ENCODE measurements around the gene MIER2. TPM values are rescaled to one million over a fixed set of nuclear protein-coding genes. Genes with fewer than 3 reads are reported as not detected.

The MIER2 gene
- total and polyA plus RNA-seq, 2 donors: 8.7 to 24.9 TPM

- Histone ChIP-seq H3K27ac (ENCODE audit: low read depth in 1 of 2, low read length in 1 of 2) (no peak overlapping the region), H3K27me3 (ENCODE audit: control insufficient read depth in 2 of 2, insufficient read depth in 1 of 2, low read length in 1 of 2) (no peaks in the 10 kb centered on the region), H3K4me1 (ENCODE audit: control insufficient read depth in 2 of 2, insufficient read depth in 2 of 2, low read length in 2 of 2) (no peaks in the 10 kb centered on the region), H3K4me3 (ENCODE audit: low read length in 2 of 2) (no peak overlapping the region), H3K36me3 (ENCODE audit: control insufficient read depth in 2 of 2, insufficient read depth in 2 of 2, low read length in 1 of 2) (peaks cover 39 to 74% of the 10 kb centered on the region in 2 donors), H3K9me3 (ENCODE audit: control insufficient read depth in 2 of 2, insufficient read depth in 1 of 2, low read length in 1 of 2) (no peaks in the 10 kb centered on the region)
- no peak for DNase-seq (ENCODE audit: low read depth in 6 of 9, low spot score in 9 of 9)
- whole genome bisulfite sequencing: 98% methylated on average over 48 of the region's 48 CpGs
These were observed 36.0 kb downstream of the MIER2 start for GRCh38 chr19:308471-309205.

- WGBS: 96% methylated on average over 21 of the region's 21 CpGs
- Histone ChIP-seq H3K4me3 (ENCODE audit: low read length in 2 of 2) (no peak overlapping the region), H3K27ac (ENCODE audit: low read depth in 1 of 2, low read length in 1 of 2) (no peak overlapping the region)
These were observed 36.7 kb downstream of the MIER2 start for GRCh38 chr19:307793-308420.

GRCh38 chr19:307111-307531 lies 37.5 kb downstream of the MIER2 start:
- Histone ChIP-seq H3K9me3 (ENCODE audit: control insufficient read depth in 2 of 2, insufficient read depth in 1 of 2, low read length in 1 of 2) (no peaks in the 10 kb centered on the region), H3K27me3 (ENCODE audit: control insufficient read depth in 2 of 2, insufficient read depth in 1 of 2, low read length in 1 of 2) (no peaks in the 10 kb centered on the region), H3K4me1 (ENCODE audit: control insufficient read depth in 2 of 2, insufficient read depth in 2 of 2, low read length in 2 of 2) (no peaks in the 10 kb centered on the region), H3K27ac (ENCODE audit: low read depth in 1 of 2, low read length in 1 of 2) (no peak overlapping the region), H3K4me3 (ENCODE audit: low read length in 2 of 2) (no peak overlapping the region), H3K36me3 (ENCODE audit: control insufficient read depth in 2 of 2, insufficient read depth in 2 of 2, low read length in 1 of 2) (peaks cover 39 to 67% of the 10 kb centered on the region in 2 donors)
- no peak for DNase-seq (ENCODE audit: low read depth in 6 of 9, low spot score in 9 of 9)
- 98% methylated on average over 26 of the region's 26 CpGs for WGBS

More at GRCh38 chr19:307793-308420, 36.7 kb downstream of the MIER2 start:
- no peak for DNase-seq (ENCODE audit: low read depth in 6 of 9, low spot score in 9 of 9)
- no peaks in the 10 kb centered on the region for H3K4me1 ChIP-seq (ENCODE audit: control insufficient read depth in 2 of 2, insufficient read depth in 2 of 2, low read length in 2 of 2)
- H3K27me3 ChIP-seq (ENCODE audit: control insufficient read depth in 2 of 2, insufficient read depth in 1 of 2, low read length in 1 of 2): no peaks in the 10 kb centered on the region
- no peaks in the 10 kb centered on the region for H3K9me3 ChIP-seq (ENCODE audit: control insufficient read depth in 2 of 2, insufficient read depth in 1 of 2, low read length in 1 of 2)
- H3K36me3 ChIP-seq (ENCODE audit: control insufficient read depth in 2 of 2, insufficient read depth in 2 of 2, low read length in 1 of 2): peaks cover 39 to 68% of the 10 kb centered on the region in 2 donors

GRCh38 chr19:306151-306900 lies 38.3 kb downstream of the MIER2 start:
- Histone ChIP-seq H3K27me3 (ENCODE audit: control insufficient read depth in 2 of 2, insufficient read depth in 1 of 2, low read length in 1 of 2) (no peaks in the 10 kb centered on the region), H3K36me3 (ENCODE audit: control insufficient read depth in 2 of 2, insufficient read depth in 2 of 2, low read length in 1 of 2) (peaks cover 35 to 62% of the 10 kb centered on the region in 2 donors), H3K4me3 (ENCODE audit: low read length in 2 of 2) (no peak overlapping the region), H3K4me1 (ENCODE audit: control insufficient read depth in 2 of 2, insufficient read depth in 2 of 2, low read length in 2 of 2) (no peaks in the 10 kb centered on the region), H3K27ac (ENCODE audit: low read depth in 1 of 2, low read length in 1 of 2) (no peak overlapping the region), H3K9me3 (ENCODE audit: control insufficient read depth in 2 of 2, insufficient read depth in 1 of 2, low read length in 1 of 2) (no peaks in the 10 kb centered on the region)
- WGBS: 97% methylated on average over 50 of the region's 50 CpGs
- no peak for DNase-seq (ENCODE audit: low read depth in 6 of 9, low spot score in 9 of 9)

GRCh38 chr19:305240-306150 lies 39.1 kb downstream of the MIER2 start:
- peaks cover 32 to 54% of the 10 kb centered on the region in 2 donors for H3K36me3 ChIP-seq (ENCODE audit: control insufficient read depth in 2 of 2, insufficient read depth in 2 of 2, low read length in 1 of 2)
- no peaks in the 10 kb centered on the region for H3K27me3 ChIP-seq (ENCODE audit: control insufficient read depth in 2 of 2, insufficient read depth in 1 of 2, low read length in 1 of 2)
- H3K4me1 ChIP-seq (ENCODE audit: control insufficient read depth in 2 of 2, insufficient read depth in 2 of 2, low read length in 2 of 2): no peaks in the 10 kb centered on the region
- no peak for DNase-seq (ENCODE audit: low read depth in 6 of 9, low spot score in 9 of 9)
- no peak overlapping the region for H3K4me3 ChIP-seq (ENCODE audit: low read length in 2 of 2)
- H3K27ac ChIP-seq (ENCODE audit: low read depth in 1 of 2, low read length in 1 of 2): no peak overlapping the region
- no peaks in the 10 kb centered on the region for H3K9me3 ChIP-seq (ENCODE audit: control insufficient read depth in 2 of 2, insufficient read depth in 1 of 2, low read length in 1 of 2)
- 98% methylated on average over 43 of the region's 43 CpGs for WGBS

GRCh38 chr19:296476-297225 lies 47.9 kb downstream of the MIER2 start:
- peaks cover 0 to 4% of the 10 kb centered on the region in 2 donors for H3K9me3 ChIP-seq (ENCODE audit: control insufficient read depth in 2 of 2, insufficient read depth in 1 of 2, low read length in 1 of 2)
- no peak overlapping the region for H3K27ac ChIP-seq (ENCODE audit: low read depth in 1 of 2, low read length in 1 of 2)
- H3K27me3 ChIP-seq (ENCODE audit: control insufficient read depth in 2 of 2, insufficient read depth in 1 of 2, low read length in 1 of 2): peaks cover 30 to 46% of the 10 kb centered on the region in 2 donors
- DNase-seq (ENCODE audit: low read depth in 6 of 9, low spot score in 9 of 9): no peak
- H3K4me3 ChIP-seq (ENCODE audit: low read length in 2 of 2): no peak overlapping the region
- no peaks in the 10 kb centered on the region for H3K36me3 ChIP-seq (ENCODE audit: control insufficient read depth in 2 of 2, insufficient read depth in 2 of 2, low read length in 1 of 2)
- H3K4me1 ChIP-seq (ENCODE audit: control insufficient read depth in 2 of 2, insufficient read depth in 2 of 2, low read length in 2 of 2): no peaks in the 10 kb centered on the region
- WGBS: 82% methylated on average over 22 of the region's 22 CpGs

- Histone ChIP-seq H3K4me3 (ENCODE audit: low read length in 2 of 2) (no peak overlapping the region), H3K4me1 (ENCODE audit: control insufficient read depth in 2 of 2, insufficient read depth in 2 of 2, low read length in 2 of 2) (no peaks in the 10 kb centered on the region), H3K9me3 (ENCODE audit: control insufficient read depth in 2 of 2, insufficient read depth in 1 of 2, low read length in 1 of 2) (peaks cover 0 to 4% of the 10 kb centered on the region in 2 donors), H3K36me3 (ENCODE audit: control insufficient read depth in 2 of 2, insufficient read depth in 2 of 2, low read length in 1 of 2) (no peaks in the 10 kb centered on the region), H3K27ac (ENCODE audit: low read depth in 1 of 2, low read length in 1 of 2) (no peak overlapping the region), H3K27me3 (ENCODE audit: control insufficient read depth in 2 of 2, insufficient read depth in 1 of 2, low read length in 1 of 2) (peaks cover 35 to 51% of the 10 kb centered on the region in 2 donors)
- WGBS: 86% methylated on average over 13 of the region's 13 CpGs
- DNase-seq (ENCODE audit: low read depth in 6 of 9, low spot score in 9 of 9): no peak
These were observed 48.8 kb downstream of the MIER2 start for GRCh38 chr19:295687-296370.
